K562 (cell line): Measurements from ENCODE around the gene CARMIL1. TPM values are rescaled to one million over a fixed set of nuclear protein-coding genes. Genes with fewer than 3 reads are reported as not detected.

ENCODE experiments used
- ATAC-seq: fragments of 200-7000 bp; cut with Tn5 transposase; 3 replicates; pipeline ENCODE4 v1.9.1; 2020; ENCODE audit warnings: moderate library complexity
- BruUV-seq: library from RNA; stranded (reverse); fragments of 400-500 nt; replicated peaks from 2 replicates; lab custom pipeline; 2021; lab: Mats Ljungman, UMichigan
- CTCF ChIA-PET: fragments of 300-600 bp; formaldehyde crosslinking; extraction: SDS; loops from one replicate; lab custom pipeline; 2021; ENCODE audit warnings: low intra/inter-chr PET ratio; lab: Yijun Ruan, JAX
- POLR2A ChIA-PET: fragments of 300-600, 350-650 bp; sonication (Branson Sonifier 250); formaldehyde crosslinking; extraction: SDS; loops from one replicate; lab custom pipeline; 2021; ENCODE audit warnings: antibody characterized with exemption, inconsistent platforms; lab: Yijun Ruan, JAX
- DNase-seq, 4 experiments: peaks; one replicate each; pipeline versions ENCODE4 v3.0.0 to v3.0.0-alpha.2; 2011 to 2018; ENCODE audit warnings: low spot score in 3 of 4, mixed read lengths in 3 of 4; ENCODE audit errors: extremely low read depth in 1 of 4
- FAIRE-seq: peaks from 2 replicates; lab custom pipeline; 2011; peaks lifted over from hg19 to GRCh38; lab: Jason Lieb, UNC
- H2AFZ ChIP-seq: 2 replicates; pipeline ENCODE4 v1.6.0; 2011; ENCODE audit warnings: low read depth, low read length, control low read depth, inconsistent platforms
- H3K27ac ChIP-seq: fragments of 200-600 bp; 3 replicates; pipeline ENCODE4 v1.8.0; 2011; ENCODE audit warnings: low read depth, mild to moderate bottlenecking, control low read depth, inconsistent platforms, low read length, moderate library complexity, mixed read lengths; ENCODE audit errors: extremely low read depth
- H3K27me3 ChIP-seq, 2 experiments: fragments of 300-600 bp in 1 of 2; 2 replicates in 1 of 2; 3 replicates in 1 of 2; pipeline versions ENCODE4 v1.6.0 to v1.8.0; 2011; ENCODE audit warnings: inconsistent platforms in 2 of 2, low read length in 2 of 2, mild to moderate bottlenecking in 1 of 2, mixed read lengths in 1 of 2, moderate library complexity in 1 of 2; ENCODE audit not compliant: control insufficient read depth in 2 of 2, insufficient read depth in 2 of 2
- H3K36me3 ChIP-seq: fragments of 300-600 bp; 3 replicates; pipeline ENCODE4 v1.8.0; 2011; ENCODE audit warnings: mild to moderate bottlenecking, low read length, inconsistent platforms; ENCODE audit not compliant: control insufficient read depth, insufficient read depth
- H3K4me1 ChIP-seq, 2 experiments: fragments of 200-600 bp in 1 of 2; replicated peaks in 1 of 2; 2 replicates in 1 of 2; 3 replicates in 1 of 2; pipeline versions ENCODE4 v1.5.1 to v1.8.0; 2011; ENCODE audit warnings: inconsistent platforms in 2 of 2, low read length in 2 of 2, mild to moderate bottlenecking in 1 of 2, mixed read lengths in 1 of 2, moderate library complexity in 1 of 2; ENCODE audit not compliant: control insufficient read depth in 2 of 2, insufficient read depth in 2 of 2
- H3K4me2 ChIP-seq: 2 replicates; pipeline ENCODE4 v1.6.1; 2011; ENCODE audit warnings: low read length, control low read depth, inconsistent platforms, mixed read lengths; ENCODE audit not compliant: insufficient read depth
- H3K4me3 ChIP-seq: fragments of 200-600 bp; sonication (generic), shearing (Covaris generic); 2 replicates; pipeline ENCODE4 v1.5.1; 2016; ENCODE audit warnings: control low read depth, inconsistent platforms
- H3K79me2 ChIP-seq: fragments of 200-600 bp; 3 replicates; pipeline ENCODE4 v1.8.0; 2011; ENCODE audit warnings: low read length, inconsistent platforms; ENCODE audit not compliant: control insufficient read depth, insufficient read depth
- H3K9ac ChIP-seq, 2 experiments: 2 replicates each; pipeline versions ENCODE4 v1.6.0 to v1.6.1; 2011; ENCODE audit warnings: low read depth in 2 of 2, low read length in 2 of 2, control low read depth in 1 of 2, inconsistent platforms in 1 of 2, mild to moderate bottlenecking in 1 of 2, mixed read lengths in 1 of 2; ENCODE audit not compliant: insufficient read depth in 1 of 2
- H3K9me1 ChIP-seq: one replicate; pipeline ENCODE4 v1.6.0; 2011; ENCODE audit warnings: inconsistent platforms, mild to moderate bottlenecking, low read length, moderate library complexity; ENCODE audit not compliant: control insufficient read depth, insufficient read depth
- H3K9me3 ChIP-seq: replicated peaks from 2 replicates; pipeline ENCODE4 v1.5.1; 2011; ENCODE audit warnings: low read depth, low read length, inconsistent platforms; ENCODE audit not compliant: control insufficient read depth, insufficient read depth
- H4K20me1 ChIP-seq: replicated peaks from 2 replicates; pipeline ENCODE4 v1.6.1; 2011; ENCODE audit warnings: low read length, inconsistent platforms, mixed read lengths; ENCODE audit not compliant: control insufficient read depth, insufficient read depth
- CSDE1 ChIP-seq, 2 experiments: fragments of 450-650 bp; IDR thresholded peaks; 2 replicates each; pipeline ENCODE4 v1.6.1; 2016; ENCODE audit warnings: mild to moderate bottlenecking in 1 of 2
- CXXC5 ChIP-seq: fragments of 250-450 bp; sonication (Bioruptor Pico); IDR thresholded peaks from 2 replicates; pipeline ENCODE4 v1.8.0; 2022; ENCODE audit warnings: inconsistent platforms, mild to moderate bottlenecking, moderate library complexity
- HOXB6 ChIP-seq: fragments of 250-450 bp; sonication (Bioruptor Pico); IDR thresholded peaks from 2 replicates; pipeline ENCODE4 v1.5.1; 2022; ENCODE audit warnings: mild to moderate bottlenecking, borderline replicate concordance
- TAF1 ChIP-seq: IDR thresholded peaks from 2 replicates; pipeline ENCODE4 v1.6.1; 2011; ENCODE audit warnings: mild to moderate bottlenecking, low read length, moderate library complexity; ENCODE audit not compliant: insufficient read depth, control insufficient read depth, severe bottlenecking; ENCODE audit errors: extremely low read depth
- TCF15 ChIP-seq: fragments of 250-450 bp; sonication (Bioruptor Pico); IDR thresholded peaks from 2 replicates; pipeline ENCODE4 v1.8.0; 2022; ENCODE audit warnings: moderate library complexity, mild to moderate bottlenecking, inconsistent platforms
- THRAP3 ChIP-seq: fragments of 450-650 bp; IDR thresholded peaks from 2 replicates; pipeline ENCODE4 v1.6.1; 2016; ENCODE audit warnings: mild to moderate bottlenecking, inconsistent platforms, borderline replicate concordance
- YY1 ChIP-seq, 3 experiments: IDR thresholded peaks; 2 replicates each; pipeline ENCODE4 v1.6.1; 2011; ENCODE audit warnings: low read length in 2 of 3, mild to moderate bottlenecking in 2 of 3, moderate library complexity in 2 of 3, borderline replicate concordance in 1 of 3, control low read depth in 1 of 3, low read depth in 1 of 3; ENCODE audit not compliant: insufficient read depth in 3 of 3, insufficient replicate concordance in 2 of 3, control insufficient read depth in 1 of 3, insufficient read length in 1 of 3; ENCODE audit errors: extremely low read depth in 1 of 3
- WGBS: fragments of 100-300 bp; shearing (Covaris generic); methylation state at CpG from one replicate; pipeline ENCODE4 v1.1.6; 2016; ENCODE audit warnings: low coverage, mixed read lengths; ENCODE audit not compliant: insufficient coverage; ENCODE audit errors: missing lambda C conversion rate; 5-methylcytosine and 5-hydroxymethylcytosine counted together
- in situ Hi-C: fragments of 300-500 bp; cut with MboI; formaldehyde crosslinking; loops from 4 replicates; pipeline ENCODE4 v1.15.0; 2018; ENCODE audit warnings: inconsistent platforms, mixed read lengths
- intact Hi-C: fragments of 100-400 bp; cut with micrococcal nuclease; formaldehyde crosslinking; loops from 2 replicates; pipeline ENCODE4 v1.14.2; 2022
- polyA plus RNA-seq, 8 experiments: library from polyadenylated mRNA; depleted of rRNA in 4 of 8; stranded (reverse) in 5 of 8; unstranded in 3 of 8; fragments of >200 nt; fragmentation: Nextera tagmentation in 2 of 8; fragmentation: Illumina TruSeq in 1 of 8; extraction: Ambion mirVana in 2 of 8; extraction: Trizol in 1 of 8; gene quantifications; 2 replicates each; pipeline versions ENCODE4 v1.2.1 to v1.2.3, GENCODE V29; 2011 to 2014; ENCODE audit warnings: inconsistent platforms in 1 of 8, missing spikeins in 1 of 8
- total RNA-seq, 7 experiments: library from RNA; depleted of rRNA in 6 of 7; stranded (reverse); fragments of >200 nt in 6 of 7; fragmentation: Illumina TruSeq in 2 of 7; extraction: Trizol in 2 of 7; gene quantifications; 2 replicates each; pipeline versions ENCODE4 v1.2.1 to v1.2.3, GENCODE V29; 2011 to 2021; ENCODE audit warnings: low replicate concordance in 1 of 7

Gene CARMIL1
- total and polyA plus RNA-seq, 9 of the 15 experiments (the other 6 are each of a cell fraction or from before 2014, with no cell fraction given) = 0.04 to 0.32 (median 0.10) TPM; not detected in 1

GRCh38 chr6:25579902-25580495 is 300.8 kb downstream of the CARMIL1 start:
- TF ChIP-seq TAF1 (no peak), YY1 (IDR thresholded peaks at IDR 0.05; ENCODE audit: borderline replicate concordance in 1 of 3, control insufficient read depth in 1 of 3, extremely low read depth in 1 of 3, insufficient read depth in 3 of 3, insufficient read length in 1 of 3, insufficient replicate concordance in 2 of 3, low read depth in 1 of 3, low read length in 2 of 3) (no peak), CSDE1 (IDR thresholded peaks at IDR 0.05) (no peak), THRAP3 (no peak), HOXB6 (no peak), TCF15 (CRISPR knock-in tag) (no peak), CXXC5 (CRISPR knock-in tag) (no peak)
- Histone ChIP-seq H3K4me2 (no peak overlapping the region), H3K27me3 (peaks cover 0 to 4% of the 10 kb centered on the region in 2 experiments; a peak in 3 of 5 replicates), H4K20me1 (0 out of 2 replicates have a peak, but pooled peaks cover 2% of the 10 kb centered on the region), H3K4me3 (no peak overlapping the region), H3K9me1 (no peaks in the 10 kb centered on the region), H3K9me3 (no peaks in the 10 kb centered on the region), H3K36me3 (no peaks in the 10 kb centered on the region), H3K79me2 (no peaks in the 10 kb centered on the region), H3K4me1 (no peaks in the 10 kb centered on the region), H3K27ac (no peak overlapping the region), H2AFZ (no peak overlapping the region), H3K9ac (no peak overlapping the region)
- FAIRE-seq = no peak
- CTCF ChIA-PET = no interaction called here
- 0% methylated on average over 4 of the region's 4 CpGs for WGBS
- no peak for DNase-seq
- ATAC-seq = no peak
- in situ Hi-C loops = no loop called here
- POLR2A ChIA-PET = interaction anchor here (1.1 to 2.3 kb wide), 2 partner anchors 13 kb away, joined by 3 to 7 read pairs; no protein-coding TSS in a partner anchor
- no TSS peak for BruUV-seq
- intact Hi-C loops = no loop called here
